ENCODE results near the gene CPNE6.

DNA sequence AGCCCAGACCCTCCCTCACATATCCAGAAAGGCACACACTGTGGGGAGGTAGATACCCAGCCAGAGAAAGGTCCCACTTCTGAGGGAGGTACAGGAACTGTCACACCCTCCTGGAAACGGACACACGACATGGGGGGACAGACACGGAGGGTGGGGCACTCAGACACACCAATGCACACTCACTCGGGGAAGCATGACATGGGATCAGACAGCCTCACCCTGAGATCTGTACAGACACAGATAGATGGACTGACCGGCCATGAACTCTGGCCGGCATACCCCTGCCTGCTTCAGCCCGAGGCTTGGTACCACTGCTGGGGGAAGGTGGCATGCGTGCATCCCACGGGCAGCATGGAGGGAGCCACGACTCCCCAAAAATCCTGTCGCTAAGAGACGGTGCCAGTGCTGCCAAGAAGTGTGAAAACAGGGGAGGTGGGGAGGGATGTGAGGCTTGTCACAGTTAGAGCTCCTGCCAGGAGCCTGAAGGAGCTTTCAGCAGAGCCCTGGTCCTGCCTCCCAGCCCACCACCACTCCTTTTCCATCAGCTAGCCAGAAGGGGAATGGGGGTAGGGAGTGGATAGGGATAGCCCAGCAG is 571 bp downstream of the CPNE6 start:
- TF ChIP-seq CTCF (IDR thresholded peaks at IDR 0.05) (no peak), POLR2A (IDR thresholded peaks at IDR 0.05) (no peak)

Data from upper lobe of left lung (tissue), 4 donors.